Suprapubic skin (tissue), 4 donors: ENCODE results near the gene SUGP1. TPM values are rescaled to one million over a fixed set of nuclear protein-coding genes. Genes with fewer than 3 reads are reported as not detected.

Experiments used
- DNase-seq, 2 donors: peaks; one replicate each; pipeline ENCODE4 v3.0.0-alpha.2; 2019; ENCODE audit warnings: low spot score in 2 of 2
- H3K27ac ChIP-seq: fragments of 200-600 bp; sonication (generic); one replicate; pipeline ENCODE4 v1.5.1; 2019
- H3K27me3 ChIP-seq: fragments of 200-600 bp; sonication (generic); one replicate; pipeline ENCODE4 v1.5.1; 2019
- H3K36me3 ChIP-seq: fragments of 200-600 bp; sonication (generic); one replicate; pipeline ENCODE4 v1.5.1; 2019
- H3K4me1 ChIP-seq: fragments of 200-600 bp; sonication (generic); one replicate; pipeline ENCODE4 v1.5.1; 2019
- H3K4me3 ChIP-seq: fragments of 200-600 bp; sonication (generic); one replicate; pipeline ENCODE4 v1.5.1; 2019; ENCODE audit warnings: mild to moderate bottlenecking
- H3K9me3 ChIP-seq: fragments of 200-600 bp; sonication (generic); one replicate; pipeline ENCODE4 v1.5.1; 2019
- EP300 ChIP-seq: sonication (generic); formaldehyde crosslinking; IDR thresholded peaks from one replicate; pipeline ENCODE4 v1.6.1; 2017; ENCODE audit warnings: antibody characterized with exemption
- POLR2A ChIP-seq, 2 donors: fragments of 450-650 bp; IDR thresholded peaks; one replicate each; pipeline ENCODE4 v1.6.1; 2017; ENCODE audit warnings: antibody characterized with exemption in 2 of 2, mild to moderate bottlenecking in 2 of 2, moderate library complexity in 2 of 2
- POLR2AphosphoS5 ChIP-seq, 3 donors: sonication (generic); formaldehyde crosslinking; IDR thresholded peaks; one replicate each; pipeline ENCODE4 v1.6.1; 2017; ENCODE audit warnings: antibody characterized with exemption in 3 of 3
- WGBS: methylation state at CpG from one replicate; pipeline ENCODE4 v1.1.5; 2018; 5-methylcytosine and 5-hydroxymethylcytosine counted together
- total RNA-seq, 4 donors: library from RNA; depleted of rRNA; stranded (reverse); fragments of >200 nt; gene quantifications; one replicate each; pipeline ENCODE4 v1.1.0, GENCODE V29; 2016
- TF ChIP-seq, protein P1 (sequence below), 2 donors: fragments of 200-600 bp in 1 of 2; fragments of 450-650 bp in 1 of 2; sonication (generic) in 1 of 2; IDR thresholded peaks; one replicate each; pipeline ENCODE4 v1.5.1; 2016 to 2019; ENCODE audit warnings: antibody characterized with exemption in 2 of 2, mild to moderate bottlenecking in 1 of 2, moderate library complexity in 1 of 2

The SUGP1 gene
- total RNA-seq, 4 donors from 2014 or later, result 23.1 to 64.8 (median 31.3) TPM

DNA sequence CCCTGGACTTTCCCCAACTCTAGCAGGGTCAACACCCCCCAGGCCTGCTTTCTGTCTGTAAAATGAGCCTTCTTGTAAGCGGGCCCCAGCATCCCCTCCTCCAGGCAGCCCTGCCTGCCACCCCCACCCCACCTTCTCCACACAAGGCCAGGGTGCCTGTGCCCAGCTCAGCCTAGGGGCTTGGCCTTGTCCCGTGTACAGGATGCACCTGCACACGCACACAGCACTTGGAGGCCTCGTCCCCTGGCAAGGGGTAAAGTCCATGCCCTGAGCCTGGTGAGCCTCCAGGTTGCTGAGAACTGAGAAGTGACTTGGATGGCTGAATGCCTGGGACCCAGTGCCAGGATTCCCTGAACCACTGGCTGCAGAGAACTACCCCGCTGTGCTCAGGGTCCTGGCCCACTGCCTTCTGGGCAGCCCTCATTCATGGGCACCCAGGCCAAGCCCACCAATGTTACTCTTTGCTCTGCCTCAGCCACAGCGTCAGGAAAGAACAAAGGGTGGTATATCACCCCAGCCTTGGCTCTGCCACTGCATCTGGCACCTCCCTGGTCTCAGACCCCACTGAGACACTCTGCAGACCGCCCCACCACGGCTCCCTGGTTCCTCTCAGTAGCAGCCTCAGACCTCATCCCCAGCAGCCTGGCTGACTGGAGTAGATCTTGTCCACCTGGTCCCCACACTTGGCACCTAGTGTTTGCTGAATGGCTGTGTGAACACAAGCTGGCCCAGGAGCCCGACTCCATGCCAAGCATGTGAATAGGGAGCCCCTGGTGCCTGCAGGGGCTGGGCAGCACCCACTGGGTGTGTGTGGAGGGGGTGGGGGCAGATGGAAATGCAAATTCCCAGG, 45.4 kb downstream of the SUGP1 start:
- Histone ChIP-seq H3K27me3 (peaks cover 7% of the 10 kb centered on the region), H3K4me1 (peaks cover 7% of the 10 kb centered on the region), H3K9me3 (no peaks in the 10 kb centered on the region), H3K27ac (no peak overlapping the region), H3K4me3 (no peak overlapping the region), H3K36me3 (peaks cover 47% of the 10 kb centered on the region)
- TF ChIP-seq POLR2A (IDR thresholded peaks at IDR 0.05) (no peak), POLR2AphosphoS5 (IDR thresholded peaks at IDR 0.05) (no peak), EP300 (no peak)
- TF ChIP-seq, protein P1, sequence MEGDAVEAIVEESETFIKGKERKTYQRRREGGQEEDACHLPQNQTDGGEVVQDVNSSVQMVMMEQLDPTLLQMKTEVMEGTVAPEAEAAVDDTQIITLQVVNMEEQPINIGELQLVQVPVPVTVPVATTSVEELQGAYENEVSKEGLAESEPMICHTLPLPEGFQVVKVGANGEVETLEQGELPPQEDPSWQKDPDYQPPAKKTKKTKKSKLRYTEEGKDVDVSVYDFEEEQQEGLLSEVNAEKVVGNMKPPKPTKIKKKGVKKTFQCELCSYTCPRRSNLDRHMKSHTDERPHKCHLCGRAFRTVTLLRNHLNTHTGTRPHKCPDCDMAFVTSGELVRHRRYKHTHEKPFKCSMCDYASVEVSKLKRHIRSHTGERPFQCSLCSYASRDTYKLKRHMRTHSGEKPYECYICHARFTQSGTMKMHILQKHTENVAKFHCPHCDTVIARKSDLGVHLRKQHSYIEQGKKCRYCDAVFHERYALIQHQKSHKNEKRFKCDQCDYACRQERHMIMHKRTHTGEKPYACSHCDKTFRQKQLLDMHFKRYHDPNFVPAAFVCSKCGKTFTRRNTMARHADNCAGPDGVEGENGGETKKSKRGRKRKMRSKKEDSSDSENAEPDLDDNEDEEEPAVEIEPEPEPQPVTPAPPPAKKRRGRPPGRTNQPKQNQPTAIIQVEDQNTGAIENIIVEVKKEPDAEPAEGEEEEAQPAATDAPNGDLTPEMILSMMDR (IDR thresholded peaks at IDR 0.05), result no peak
- WGBS, result 45% methylated on average over 4 of the region's 9 CpGs
- no peak for DNase-seq

DNA sequence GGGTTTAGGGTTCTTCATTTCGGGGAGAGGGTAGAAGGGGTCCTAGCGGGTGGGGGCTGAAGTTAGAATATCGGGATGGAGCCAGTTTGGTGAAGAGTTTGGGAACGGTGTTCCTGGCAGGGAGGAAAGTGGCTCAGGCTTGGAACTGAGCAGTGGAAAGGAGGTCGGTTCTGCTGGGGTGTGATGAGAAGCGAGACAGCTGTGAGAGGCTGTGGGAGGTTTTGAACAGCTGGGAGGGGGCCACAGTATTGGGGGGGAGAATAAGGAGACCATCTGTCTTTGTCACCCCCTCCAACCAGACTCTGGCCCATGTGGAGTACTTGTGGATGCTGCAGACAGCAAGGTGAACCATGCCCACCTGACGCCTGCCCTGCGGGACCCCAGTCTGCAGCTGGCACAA, 46.2 kb downstream of the SUGP1 start:
- Histone ChIP-seq H3K27me3 (peaks cover 7% of the 10 kb centered on the region), H3K9me3 (no peaks in the 10 kb centered on the region), H3K36me3 (peaks cover 39% of the 10 kb centered on the region), H3K4me3 (no peak overlapping the region), H3K4me1 (peaks cover 7% of the 10 kb centered on the region), H3K27ac (no peak overlapping the region)
- 80% methylated on average over 7 of the region's 8 CpGs for WGBS
- TF ChIP-seq POLR2AphosphoS5 (IDR thresholded peaks at IDR 0.05) (no peak), POLR2A (IDR thresholded peaks at IDR 0.05) (no peak), EP300 (no peak)
- TF ChIP-seq, protein P1 (IDR thresholded peaks at IDR 0.05), result no peak
- no peak for DNase-seq

DNA sequence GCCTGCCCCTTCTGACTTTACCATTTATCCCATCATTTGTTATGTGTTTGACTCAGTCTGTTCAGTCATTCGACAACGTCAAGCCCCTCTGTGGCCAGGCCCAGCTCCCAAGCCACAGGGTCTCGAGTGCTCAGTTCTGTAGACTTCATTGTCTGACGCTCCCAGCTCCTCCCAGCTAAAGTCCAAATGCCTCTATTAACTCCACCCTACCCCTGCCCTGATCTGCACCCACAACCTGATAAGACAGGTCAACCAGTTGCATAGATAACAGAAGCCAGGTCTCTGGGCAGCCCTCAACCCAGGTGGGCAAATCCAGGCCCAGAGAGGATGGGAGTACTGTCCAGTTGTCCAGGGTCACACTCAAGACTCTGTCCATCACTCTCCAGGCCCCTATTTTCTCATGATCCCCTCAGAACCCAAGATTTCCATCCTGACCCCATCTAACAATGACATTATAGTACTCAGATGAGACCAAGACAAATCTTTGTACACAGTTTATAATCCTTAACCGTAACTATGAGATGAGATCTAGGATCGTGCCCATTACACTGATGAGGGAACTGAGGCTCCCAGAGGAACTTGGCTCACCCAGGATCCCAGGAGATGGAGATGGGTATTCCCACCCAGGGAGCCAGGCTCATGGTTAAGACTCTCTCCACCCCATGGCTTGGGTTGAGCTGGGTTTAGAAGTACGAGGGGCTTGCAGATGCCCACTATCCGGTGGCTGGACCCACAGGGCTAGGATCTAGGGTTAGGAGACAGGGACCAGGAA, 48.3 kb downstream of the SUGP1 start:
- Histone ChIP-seq H3K4me1 (peaks cover 7% of the 10 kb centered on the region), H3K4me3 (no peak overlapping the region), H3K36me3 (peaks cover 18% of the 10 kb centered on the region), H3K9me3 (no peaks in the 10 kb centered on the region), H3K27ac (no peak overlapping the region), H3K27me3 (peaks cover 7% of the 10 kb centered on the region)
- TF ChIP-seq, protein P1 (IDR thresholded peaks at IDR 0.05), result no peak
- TF ChIP-seq POLR2A (IDR thresholded peaks at IDR 0.05) (no peak), POLR2AphosphoS5 (IDR thresholded peaks at IDR 0.05) (no peak), EP300 (no peak)
- no peak for DNase-seq
- 93% methylated on average over 8 of the region's 8 CpGs for WGBS

DNA sequence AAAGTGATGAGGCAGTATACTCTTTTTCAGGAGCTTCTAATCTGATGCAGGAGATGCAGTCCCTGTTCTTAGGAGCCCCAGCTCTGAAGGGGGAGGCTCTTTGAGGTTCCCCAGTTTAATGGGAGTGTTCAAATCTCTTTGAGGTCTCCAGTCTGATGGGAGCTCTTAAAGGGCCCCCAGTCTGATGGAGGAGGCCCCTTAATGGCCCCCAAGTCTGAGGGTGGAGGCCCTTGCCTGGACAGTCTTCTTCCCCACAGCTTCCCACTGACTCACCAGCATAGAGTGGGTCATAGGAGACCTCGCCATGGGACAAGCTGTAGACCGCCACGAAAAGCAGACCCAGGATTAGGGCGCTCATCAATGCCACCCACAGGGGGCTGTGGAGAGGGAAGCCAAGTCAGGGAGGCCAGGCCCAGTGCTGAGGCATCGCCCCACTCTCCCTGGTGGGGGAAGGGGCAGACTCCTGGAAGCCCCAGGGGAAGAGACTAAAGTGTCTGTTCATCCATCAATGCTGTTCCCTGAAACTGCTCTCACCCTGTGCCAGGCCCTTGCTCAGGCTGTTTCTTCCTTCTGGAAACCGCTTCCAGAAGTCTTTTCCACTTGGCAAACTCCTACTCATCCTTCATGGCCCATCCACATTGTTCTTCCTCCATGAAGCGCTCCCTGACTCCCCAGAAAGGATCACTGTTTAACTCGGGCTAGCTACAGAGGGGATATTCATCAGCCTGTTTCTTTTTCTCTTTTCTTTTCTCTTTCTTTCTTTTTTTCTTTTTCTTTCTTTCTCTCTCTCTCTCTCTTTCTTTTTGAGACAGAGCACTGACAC, 49.3 kb downstream of the SUGP1 start:
- WGBS, result 95% methylated on average over 4 of the region's 8 CpGs
- Histone ChIP-seq H3K27ac (no peak overlapping the region), H3K27me3 (peaks cover 7% of the 10 kb centered on the region), H3K4me3 (no peak overlapping the region), H3K4me1 (peaks cover 7% of the 10 kb centered on the region), H3K36me3 (peaks cover 7% of the 10 kb centered on the region), H3K9me3 (no peaks in the 10 kb centered on the region)
- no peak for DNase-seq
- TF ChIP-seq POLR2AphosphoS5 (IDR thresholded peaks at IDR 0.05) (no peak), POLR2A (IDR thresholded peaks at IDR 0.05) (no peak), EP300 (no peak)
- TF ChIP-seq, protein P1 (IDR thresholded peaks at IDR 0.05), result no peak
